ENCODE measurements around the gene CACUL1. TPM values are rescaled to one million over a fixed set of nuclear protein-coding genes. Genes with fewer than 3 reads are reported as not detected.

The CACUL1 gene
- total and polyA plus RNA-seq, 2 donors (not counting 3 experiments of a cell fraction or from before 2014, with no cell fraction given): 6.0 to 35.1 TPM

DNA sequence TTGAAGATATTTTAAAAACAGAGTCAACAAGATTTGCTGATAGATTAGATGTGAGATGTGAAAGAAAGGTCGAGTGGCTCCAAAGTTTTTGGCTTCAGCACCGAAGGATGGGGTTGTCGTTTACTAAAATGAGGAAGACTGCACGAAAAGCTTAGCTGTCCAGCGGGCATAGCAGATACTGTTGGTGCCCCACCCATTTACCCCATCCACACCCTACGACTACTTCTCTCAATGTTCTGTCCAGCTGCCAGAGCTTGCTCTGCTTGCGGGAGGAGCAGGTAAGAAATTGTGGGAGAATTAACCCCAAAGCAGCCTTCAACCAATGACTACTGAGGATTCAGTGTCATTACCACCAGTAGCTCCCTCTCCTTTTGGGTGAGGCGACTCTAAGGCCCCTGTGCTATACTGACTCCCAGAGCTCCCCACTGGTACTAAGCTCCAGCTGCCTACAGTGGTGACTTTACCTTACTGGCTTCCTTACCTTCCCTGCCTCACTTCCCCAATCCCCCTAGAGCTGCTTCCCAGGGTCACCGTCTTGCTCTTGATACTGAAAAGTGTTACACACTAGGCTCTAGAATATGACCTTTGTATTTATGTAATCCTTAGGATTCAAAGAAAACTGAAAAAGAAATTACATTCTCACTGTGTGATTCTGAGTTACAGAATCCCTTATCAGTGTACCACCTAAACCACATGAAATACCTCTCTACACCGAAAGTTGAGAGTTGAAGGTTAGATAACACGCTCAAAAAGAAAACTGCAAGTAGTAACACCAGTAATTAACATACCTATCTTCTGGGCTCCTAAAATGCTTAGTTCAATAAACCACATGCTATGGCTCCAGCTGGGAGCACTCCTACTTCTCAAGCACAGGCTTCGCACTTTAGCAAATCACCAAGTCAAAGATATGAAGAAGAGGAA is 22.3 kb downstream of the CACUL1 start:
- intact Hi-C loops (cut with micrococcal nuclease) (no loop called here), dilution Hi-C loops (cut with MboI; ENCODE audit: extremely low pct_ligation_motif_present, low sequenced_read_pairs) (no loop called here)
- no peaks in the 10 kb centered on the region for H3K9me1 ChIP-seq (replicated peaks; ENCODE audit: control insufficient read depth, extremely low read depth, insufficient read depth, low read length)
- no peak overlapping the region for H3K4me2 ChIP-seq (ENCODE audit: insufficient read depth, low read length)
- TF ChIP-seq EZH2 (IDR thresholded peaks at IDR 0.05; ENCODE audit: borderline replicate concordance, low read depth, low read length, severe bottlenecking): no peak
- no peak for TF ChIP-seq GATA2 (IDR thresholded peaks at IDR 0.05; ENCODE audit: insufficient read depth, insufficient read length, low read depth, low read length)
- TF ChIP-seq POLR2A (IDR thresholded peaks at IDR 0.05; ENCODE audit: low read depth, low read length): no peak
- TF ChIP-seq JUN (IDR thresholded peaks at IDR 0.05; ENCODE audit: borderline replicate concordance, insufficient read depth, insufficient read length, low read depth): no peak
- TF ChIP-seq, protein P1, sequence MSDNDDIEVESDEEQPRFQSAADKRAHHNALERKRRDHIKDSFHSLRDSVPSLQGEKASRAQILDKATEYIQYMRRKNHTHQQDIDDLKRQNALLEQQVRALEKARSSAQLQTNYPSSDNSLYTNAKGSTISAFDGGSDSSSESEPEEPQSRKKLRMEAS (IDR thresholded peaks at IDR 0.05; ENCODE audit: insufficient read depth, insufficient read length): no peak
- TF ChIP-seq MYC (IDR thresholded peaks at IDR 0.05; ENCODE audit: low read depth, low read length): no peak
- no peak for TF ChIP-seq POLR2AphosphoS5 (IDR thresholded peaks at IDR 0.05; ENCODE audit: insufficient read depth, low read depth, low read length)
- TF ChIP-seq FOS (IDR thresholded peaks at IDR 0.05; ENCODE audit: borderline replicate concordance, insufficient read depth, low read length): no peak
- TF ChIP-seq, protein P2, sequence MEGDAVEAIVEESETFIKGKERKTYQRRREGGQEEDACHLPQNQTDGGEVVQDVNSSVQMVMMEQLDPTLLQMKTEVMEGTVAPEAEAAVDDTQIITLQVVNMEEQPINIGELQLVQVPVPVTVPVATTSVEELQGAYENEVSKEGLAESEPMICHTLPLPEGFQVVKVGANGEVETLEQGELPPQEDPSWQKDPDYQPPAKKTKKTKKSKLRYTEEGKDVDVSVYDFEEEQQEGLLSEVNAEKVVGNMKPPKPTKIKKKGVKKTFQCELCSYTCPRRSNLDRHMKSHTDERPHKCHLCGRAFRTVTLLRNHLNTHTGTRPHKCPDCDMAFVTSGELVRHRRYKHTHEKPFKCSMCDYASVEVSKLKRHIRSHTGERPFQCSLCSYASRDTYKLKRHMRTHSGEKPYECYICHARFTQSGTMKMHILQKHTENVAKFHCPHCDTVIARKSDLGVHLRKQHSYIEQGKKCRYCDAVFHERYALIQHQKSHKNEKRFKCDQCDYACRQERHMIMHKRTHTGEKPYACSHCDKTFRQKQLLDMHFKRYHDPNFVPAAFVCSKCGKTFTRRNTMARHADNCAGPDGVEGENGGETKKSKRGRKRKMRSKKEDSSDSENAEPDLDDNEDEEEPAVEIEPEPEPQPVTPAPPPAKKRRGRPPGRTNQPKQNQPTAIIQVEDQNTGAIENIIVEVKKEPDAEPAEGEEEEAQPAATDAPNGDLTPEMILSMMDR (IDR thresholded peaks at IDR 0.05; ENCODE audit: extremely low read depth in 1 of 2, insufficient read depth in 1 of 2, low read depth in 1 of 2, low read length in 2 of 2): no peak
- no TSS peak for BruUV-seq (replicated peaks)
- no peak overlapping the region for H3K9ac ChIP-seq (replicated peaks; ENCODE audit: extremely low read depth, insufficient read depth, low read length)
- H3K27me3 ChIP-seq (ENCODE audit: control insufficient read depth in 2 of 2, insufficient read depth in 2 of 2, low read length in 2 of 2): no peaks in the 10 kb centered on the region
- peaks cover 17% of the 10 kb centered on the region for H4K20me1 ChIP-seq (replicated peaks; ENCODE audit: control insufficient read depth, extremely low read depth, insufficient read depth, low read length)
- no peak for FAIRE-seq
- no peak overlapping the region for H2AFZ ChIP-seq (ENCODE audit: low read depth, low read length)
- no peak overlapping the region for H3K27ac ChIP-seq (ENCODE audit: insufficient read depth, low read depth, low read length)
- no peaks in the 10 kb centered on the region for H3K9me3 ChIP-seq (replicated peaks; ENCODE audit: control insufficient read depth, insufficient read depth, low read length)
- DNase-seq (ENCODE audit: low read depth, low spot score): no peak
- POLR2A ChIA-PET: no interaction called here
- H3K79me2 ChIP-seq (ENCODE audit: control insufficient read depth, insufficient read depth, low read length): peaks cover 82% of the 10 kb centered on the region
- no peak overlapping the region for H3K4me3 ChIP-seq (replicated peaks in 1 of 3; ENCODE audit: insufficient read depth in 1 of 3, low read depth in 1 of 3, low read length in 3 of 3)
- CTCF ChIA-PET: interaction anchor here (0.7 to 3.4 kb wide), 4 partner anchors 10 to 164 kb away, joined by 3 to 18 read pairs (median 4); no protein-coding TSS in a partner anchor
- peaks cover 21% of the 10 kb centered on the region for H3K4me1 ChIP-seq (ENCODE audit: control insufficient read depth, extremely low read depth, insufficient read depth, low read length)
- H3K36me3 ChIP-seq (ENCODE audit: control insufficient read depth in 2 of 2, extremely low read depth in 1 of 2, insufficient read depth in 2 of 2, low read length in 2 of 2): no peaks in the 10 kb centered on the region
